SK-N-SH treated with all-trans-retinoic acid at 6 μM for 48 hours (cell line): Measurements from ENCODE around the gene TRAF1.

Source experiments
- ATAC-seq: fragments of 200-7000 bp; cut with Tn5 transposase; 3 replicates; pipeline ENCODE4 v1.9.1; 2020; ENCODE audit warnings: mild to moderate bottlenecking, moderate library complexity
- ARNTL ChIP-seq: fragments of 450-650 bp; formaldehyde crosslinking; IDR thresholded peaks from 2 replicates; pipeline ENCODE4 v1.5.0; 2020; ENCODE audit warnings: low read depth, mild to moderate bottlenecking, moderate library complexity, borderline replicate concordance
- BACH2 ChIP-seq: fragments of 250-450 bp; sonication (Bioruptor Pico); IDR thresholded peaks from 2 replicates; pipeline ENCODE4 v1.9.0; 2021; ENCODE audit warnings: mild to moderate bottlenecking, borderline replicate concordance
- CREB5 ChIP-seq: fragments of 250-450 bp; sonication (Bioruptor Pico); IDR thresholded peaks from 2 replicates; pipeline ENCODE4 v1.5.1; 2020; ENCODE audit warnings: low read depth, mild to moderate bottlenecking, moderate library complexity
- CSDC2 ChIP-seq: fragments of 250-450 bp; sonication (Bioruptor Pico); IDR thresholded peaks from 2 replicates; pipeline ENCODE4 v1.5.0; 2020; ENCODE audit warnings: mild to moderate bottlenecking, moderate library complexity
- CSRNP3 ChIP-seq: fragments of 250-450 bp; sonication (Bioruptor Pico); IDR thresholded peaks from 2 replicates; pipeline ENCODE4 v1.5.1; 2021; ENCODE audit warnings: mild to moderate bottlenecking, moderate library complexity
- ESRRG ChIP-seq: fragments of 250-450 bp; sonication (Bioruptor Pico); IDR thresholded peaks from 2 replicates; pipeline ENCODE4 v1.6.1; 2021; ENCODE audit warnings: mild to moderate bottlenecking
- ISL1 ChIP-seq: fragments of 250-450 bp; sonication (Bioruptor Pico); IDR thresholded peaks from 2 replicates; pipeline ENCODE4 v2.1.2; 2022; ENCODE audit warnings: mild to moderate bottlenecking, moderate library complexity
- OSR1 ChIP-seq: fragments of 250-450 bp; sonication (Bioruptor Pico); IDR thresholded peaks from 2 replicates; pipeline ENCODE4 v1.8.0; 2022; ENCODE audit warnings: moderate library complexity, mild to moderate bottlenecking, inconsistent platforms
- PATZ1 ChIP-seq: fragments of 250-450 bp; sonication (Bioruptor Pico); IDR thresholded peaks from 2 replicates; pipeline ENCODE4 v1.8.0; 2020; ENCODE audit warnings: mild to moderate bottlenecking, moderate library complexity, borderline replicate concordance
- POU6F1 ChIP-seq: fragments of 250-450 bp; sonication (Bioruptor Pico); IDR thresholded peaks from 2 replicates; pipeline ENCODE4 v1.8.0; 2021; ENCODE audit warnings: low read depth, mild to moderate bottlenecking, moderate library complexity, borderline replicate concordance
- PPARA ChIP-seq: fragments of 250-450 bp; sonication (Bioruptor Pico); IDR thresholded peaks from 2 replicates; pipeline ENCODE4 v1.5.0; 2020; ENCODE audit warnings: mild to moderate bottlenecking, borderline replicate concordance
- RARB ChIP-seq: fragments of 250-450 bp; sonication (Bioruptor Pico); IDR thresholded peaks from 2 replicates; pipeline ENCODE4 v1.8.0; 2021; ENCODE audit warnings: mild to moderate bottlenecking, moderate library complexity
- SNAI2 ChIP-seq: fragments of 250-450 bp; sonication (Bioruptor Pico); IDR thresholded peaks from 2 replicates; pipeline ENCODE4 v1.5.0; 2020; ENCODE audit warnings: mild to moderate bottlenecking, moderate library complexity
- TCF4 ChIP-seq: fragments of 250-450 bp; sonication (Bioruptor Pico); IDR thresholded peaks from 2 replicates; pipeline ENCODE4 v1.8.0; 2021; ENCODE audit warnings: mild to moderate bottlenecking, moderate library complexity, borderline replicate concordance
- TOX ChIP-seq: fragments of 250-450 bp; sonication (Bioruptor Pico); IDR thresholded peaks from 2 replicates; pipeline ENCODE4 v1.8.0; 2021; ENCODE audit warnings: mild to moderate bottlenecking, moderate library complexity, borderline replicate concordance
- TSHZ2 ChIP-seq: fragments of 250-450 bp; sonication (Bioruptor Pico); IDR thresholded peaks from 2 replicates; pipeline ENCODE4 v1.5.0; 2020; ENCODE audit warnings: mild to moderate bottlenecking, moderate library complexity
- ZFP3 ChIP-seq: fragments of 250-450 bp; sonication (Bioruptor Pico); IDR thresholded peaks from 2 replicates; pipeline ENCODE4 v1.5.0; 2020; ENCODE audit warnings: mild to moderate bottlenecking, moderate library complexity
- ZFP30 ChIP-seq: fragments of 450-650 bp; formaldehyde crosslinking; IDR thresholded peaks from 2 replicates; pipeline ENCODE4 v1.5.0; 2022; ENCODE audit warnings: mild to moderate bottlenecking, moderate library complexity
- ZNF70 ChIP-seq: fragments of 450-650 bp; formaldehyde crosslinking; IDR thresholded peaks from 2 replicates; pipeline ENCODE4 v1.5.0; 2020; ENCODE audit warnings: mild to moderate bottlenecking, moderate library complexity
- ZNF8 ChIP-seq: fragments of 450-650 bp; formaldehyde crosslinking; IDR thresholded peaks from 2 replicates; pipeline ENCODE4 v1.5.0; 2020; ENCODE audit warnings: mild to moderate bottlenecking, moderate library complexity

The TRAF1 gene

GRCh38 chr9:120885958-120886357 is 40.6 kb downstream of the TRAF1 start (continued):
- TF ChIP-seq SNAI2 (no peak), ISL1 (CRISPR knock-in tag) (no peak), TSHZ2 (CRISPR knock-in tag) (no peak), ZNF70 (CRISPR knock-in tag) (no peak), OSR1 (CRISPR knock-in tag) (no peak)

- no peak for TF ChIP-seq ISL1 (CRISPR knock-in tag)
- no peak for TF ChIP-seq ESRRG
- TF ChIP-seq POU6F1 (CRISPR knock-in tag) = no peak
- no peak for TF ChIP-seq OSR1 (CRISPR knock-in tag)
- no peak for TF ChIP-seq TSHZ2 (CRISPR knock-in tag)
- TF ChIP-seq TCF4 (CRISPR knock-in tag) = no peak
- TF ChIP-seq SNAI2 = no peak
- no peak for TF ChIP-seq ZFP3 (CRISPR knock-in tag)
- TF ChIP-seq ZFP30 (CRISPR knock-in tag) = no peak
- no peak for TF ChIP-seq ARNTL (CRISPR knock-in tag)
- no peak for TF ChIP-seq CREB5 (CRISPR knock-in tag)
- TF ChIP-seq PPARA (CRISPR knock-in tag) = no peak
- TF ChIP-seq ZNF8 (CRISPR knock-in tag) = no peak
- no peak for TF ChIP-seq BACH2 (CRISPR knock-in tag)
- no peak for TF ChIP-seq TOX
- TF ChIP-seq CSDC2 (CRISPR knock-in tag) = no peak
- no peak for TF ChIP-seq CSRNP3 (CRISPR knock-in tag)
- no peak for TF ChIP-seq PATZ1 (CRISPR knock-in tag)
- TF ChIP-seq RARB (CRISPR knock-in tag) = no peak
- TF ChIP-seq ZNF70 (CRISPR knock-in tag) = no peak
- TF ChIP-seq, all 23 proteins: peak for 0
- ATAC-seq = no peak
Observed at GRCh38 chr9:120885457-120885856, 41.1 kb downstream of the TRAF1 start.
